Measurements from ENCODE around the gene ZNF428.

DNA sequence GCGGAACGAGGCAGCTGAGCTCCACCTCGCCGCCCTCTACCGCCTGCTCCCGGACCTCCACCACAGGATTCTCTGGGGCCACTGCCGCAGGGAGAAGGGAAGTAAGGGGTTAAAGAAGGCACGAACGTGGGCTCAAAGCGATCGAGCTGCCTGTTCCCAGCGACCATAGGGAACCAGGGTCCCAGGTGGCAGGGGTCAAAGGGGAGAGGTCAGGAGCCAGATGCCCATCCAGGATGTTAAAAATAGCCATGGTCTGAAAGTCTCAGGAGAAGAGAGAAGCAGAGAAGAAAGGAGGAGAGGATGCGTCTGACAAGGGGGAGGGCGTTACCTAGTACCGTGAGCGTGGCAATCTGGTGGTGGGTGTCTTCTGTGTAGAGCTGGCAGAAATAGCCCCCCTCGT, 7.4 kb upstream of the ZNF428 start:
- no peak for TF ChIP-seq EZH2phosphoT487 (IDR thresholded peaks at IDR 0.05; ENCODE audit: borderline replicate concordance, low read length)
- TF ChIP-seq, protein P1, sequence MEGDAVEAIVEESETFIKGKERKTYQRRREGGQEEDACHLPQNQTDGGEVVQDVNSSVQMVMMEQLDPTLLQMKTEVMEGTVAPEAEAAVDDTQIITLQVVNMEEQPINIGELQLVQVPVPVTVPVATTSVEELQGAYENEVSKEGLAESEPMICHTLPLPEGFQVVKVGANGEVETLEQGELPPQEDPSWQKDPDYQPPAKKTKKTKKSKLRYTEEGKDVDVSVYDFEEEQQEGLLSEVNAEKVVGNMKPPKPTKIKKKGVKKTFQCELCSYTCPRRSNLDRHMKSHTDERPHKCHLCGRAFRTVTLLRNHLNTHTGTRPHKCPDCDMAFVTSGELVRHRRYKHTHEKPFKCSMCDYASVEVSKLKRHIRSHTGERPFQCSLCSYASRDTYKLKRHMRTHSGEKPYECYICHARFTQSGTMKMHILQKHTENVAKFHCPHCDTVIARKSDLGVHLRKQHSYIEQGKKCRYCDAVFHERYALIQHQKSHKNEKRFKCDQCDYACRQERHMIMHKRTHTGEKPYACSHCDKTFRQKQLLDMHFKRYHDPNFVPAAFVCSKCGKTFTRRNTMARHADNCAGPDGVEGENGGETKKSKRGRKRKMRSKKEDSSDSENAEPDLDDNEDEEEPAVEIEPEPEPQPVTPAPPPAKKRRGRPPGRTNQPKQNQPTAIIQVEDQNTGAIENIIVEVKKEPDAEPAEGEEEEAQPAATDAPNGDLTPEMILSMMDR (IDR thresholded peaks at IDR 0.05; ENCODE audit: low read depth, low read length, poor library complexity, severe bottlenecking), result no peak
